Activated CD4-positive, alpha-beta T cell treated with anti-CD3 and anti-CD28 coated beads, Interleukin-2, amount 50 U/mL, for 48 hours (primary cell): ENCODE results near the gene CYP19A1.
"Not testable (repeated sequence)": the region's sequence is repeated elsewhere in the genome, so short reads cannot be mapped to it uniquely, and the experiment has no call there.

ENCODE experiments used
- DNase-seq, 2 experiments: peaks; one replicate each; pipeline ENCODE4 v3.0.0-alpha.2; 2020

Gene CYP19A1

DNA sequence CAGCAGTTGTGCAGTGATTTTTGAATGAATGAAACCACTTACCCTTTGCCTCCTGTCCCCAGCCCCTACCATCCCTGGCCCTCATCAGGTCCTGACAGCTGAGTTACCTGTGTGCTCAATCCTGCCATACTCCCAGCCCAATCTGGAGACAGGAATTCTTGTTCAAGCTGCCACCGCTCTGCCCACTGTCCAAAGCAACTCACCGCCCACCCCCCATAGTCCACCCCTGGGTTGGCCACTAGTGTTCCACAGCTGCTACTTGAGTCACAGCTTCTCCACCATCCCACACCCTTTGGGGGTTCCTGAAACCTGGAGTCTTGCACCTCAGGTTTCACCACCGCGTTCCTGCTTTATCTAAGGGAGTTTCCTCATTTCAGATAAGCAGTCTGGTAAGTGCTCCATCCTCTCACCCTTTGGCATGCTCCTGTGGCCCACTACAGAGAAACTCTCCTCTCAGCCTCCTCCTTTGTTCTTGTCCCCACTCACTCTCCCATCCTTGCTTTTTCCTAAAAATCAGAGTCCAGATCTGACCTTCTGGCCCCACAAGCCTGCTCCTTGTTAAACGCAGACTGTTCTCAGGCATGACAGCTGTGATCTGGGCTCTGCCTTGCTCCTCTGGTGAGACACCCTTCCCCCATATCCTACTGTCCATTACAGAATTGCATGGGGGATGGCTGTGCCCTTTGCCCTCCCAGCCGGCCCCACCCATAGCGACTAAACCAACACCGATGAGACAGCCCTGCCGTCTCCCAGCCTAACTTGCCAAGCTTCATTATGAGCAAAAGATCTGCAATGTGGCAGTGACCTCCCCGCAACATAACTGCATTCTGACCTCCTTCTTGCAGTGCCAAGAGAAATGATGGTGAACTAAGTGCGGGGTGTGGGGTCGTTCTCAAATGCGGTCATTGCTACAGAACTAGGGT lies 50.0 kb downstream of the CYP19A1 start:
- no peak for DNase-seq

DNA sequence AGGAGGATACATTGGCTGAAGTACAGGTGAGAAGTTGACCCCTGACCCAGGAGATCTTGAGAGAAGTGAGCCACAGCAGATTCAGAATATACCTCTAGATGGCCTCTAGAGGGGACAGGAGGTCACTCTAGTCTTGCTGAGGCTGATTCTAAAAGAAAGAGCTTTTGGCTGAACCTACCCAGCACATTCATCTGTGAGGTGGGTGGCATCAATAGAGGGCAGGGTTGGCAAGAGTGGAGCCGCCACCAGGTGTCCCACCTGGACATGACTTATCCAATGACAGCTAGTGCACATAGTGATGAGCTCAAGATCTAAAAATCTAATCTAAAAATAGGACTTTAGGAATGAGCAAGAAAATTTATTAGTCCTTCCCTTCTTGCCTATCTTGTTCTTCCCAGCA lies 51.6 kb downstream of the CYP19A1 start:
- no peak for DNase-seq

- DNase-seq: no peak
Measured at GRCh38 chr15:51285399-51285798, 53.0 kb downstream of the CYP19A1 start.

- DNase-seq: no peak
Measured at GRCh38 chr15:51284871-51285270, 53.5 kb downstream of the CYP19A1 start.

- DNase-seq: no peak
Measured at GRCh38 chr15:51283026-51283425, 55.4 kb downstream of the CYP19A1 start.

GRCh38 chr15:51282241-51282640 lies 56.2 kb downstream of the CYP19A1 start:
- DNase-seq: not testable (repeated sequence)

GRCh38 chr15:51281368-51281967 lies 56.9 kb downstream of the CYP19A1 start:
- DNase-seq: peak; percentile 12 to 29

- no peak for DNase-seq
Measured at GRCh38 chr15:51280838-51281237, 57.6 kb downstream of the CYP19A1 start.

DNA sequence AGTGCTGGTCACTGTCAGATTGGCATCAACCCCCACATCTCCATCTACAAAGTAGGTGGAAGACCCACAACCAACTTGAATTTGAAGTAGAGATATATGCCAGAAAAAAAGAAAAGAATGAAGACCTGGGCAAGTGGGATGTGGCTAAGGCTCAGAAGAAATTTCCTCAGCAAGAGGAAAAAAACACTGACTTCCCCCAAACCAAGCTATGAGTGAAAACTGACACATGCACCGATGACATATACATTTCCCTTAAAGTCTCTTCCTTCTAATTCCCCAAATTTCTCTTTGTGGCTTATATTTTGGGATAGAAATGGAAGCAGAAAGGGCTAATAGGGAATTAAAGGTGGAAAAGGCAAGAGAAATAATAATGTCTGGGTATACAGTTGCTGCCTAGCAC lies 59.0 kb downstream of the CYP19A1 start:
- DNase-seq: no peak

- DNase-seq: no peak
Measured at GRCh38 chr15:51277101-51277500, 61.3 kb downstream of the CYP19A1 start.

DNA sequence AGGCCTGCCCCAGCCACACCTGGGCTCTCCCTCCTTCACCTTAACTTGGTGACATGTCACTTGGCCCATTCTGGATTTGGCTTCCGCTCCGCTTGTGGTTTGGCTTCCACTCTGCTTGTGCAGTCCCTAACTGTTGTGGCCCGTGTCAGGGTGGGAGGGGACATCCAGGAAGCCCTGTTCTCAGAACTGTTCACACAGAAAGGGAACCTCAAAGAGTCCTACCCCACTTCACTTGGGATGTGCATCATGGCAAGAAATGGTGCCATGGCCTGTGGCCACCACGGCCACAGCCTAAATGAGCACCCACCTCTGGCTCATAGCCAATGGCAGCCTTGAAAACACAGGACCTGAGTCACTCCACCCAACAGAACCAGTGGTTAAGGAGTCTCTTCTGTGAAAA lies 63.4 kb downstream of the CYP19A1 start:
- DNase-seq: no peak

DNA sequence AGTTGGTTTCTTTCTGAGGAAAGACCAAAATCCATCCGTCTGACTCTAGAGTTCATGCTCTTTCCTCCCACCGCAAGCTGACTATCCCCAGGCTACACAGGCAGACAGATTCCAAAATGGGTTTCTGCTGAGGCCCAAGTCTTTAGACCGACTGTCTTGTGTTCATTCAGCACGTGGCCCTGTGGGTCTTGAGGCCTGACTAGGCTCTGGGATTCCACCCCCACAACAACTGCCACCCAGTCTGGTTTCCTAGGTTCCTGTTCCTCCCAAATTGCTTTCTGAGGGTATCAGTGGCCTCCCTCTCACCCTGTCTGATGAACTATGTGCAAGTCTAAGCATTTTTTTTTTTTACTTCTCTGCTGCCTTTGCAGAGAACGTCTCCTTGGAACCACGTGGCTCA lies 67.7 kb downstream of the CYP19A1 start:
- DNase-seq: no peak

DNA sequence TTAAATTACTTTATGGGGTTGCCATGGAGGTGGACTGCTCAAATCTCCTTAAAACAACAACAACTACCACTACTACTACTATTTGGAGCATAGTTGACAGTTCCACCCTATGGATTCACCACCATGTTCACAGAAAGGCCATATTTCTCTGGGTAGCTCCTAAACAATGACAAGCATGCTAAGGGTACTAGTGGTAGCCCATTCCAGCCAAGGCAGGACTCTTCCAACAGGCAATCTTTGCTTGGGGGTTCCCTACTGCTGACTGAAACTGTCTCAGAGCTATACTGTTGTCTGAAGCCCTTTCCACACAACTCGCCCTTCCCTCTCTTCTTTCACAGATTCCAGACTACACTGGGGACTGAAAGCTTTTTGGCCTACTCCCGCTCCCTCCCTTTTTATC lies 68.9 kb downstream of the CYP19A1 start:
- no peak for DNase-seq

GRCh38 chr15:51267703-51268083 lies 70.7 kb downstream of the CYP19A1 start:
- DNase-seq: no peak

GRCh38 chr15:51267051-51267702 lies 71.2 kb downstream of the CYP19A1 start:
- no peak for DNase-seq

GRCh38 chr15:51266656-51267050 lies 71.7 kb downstream of the CYP19A1 start:
- DNase-seq: no peak

DNA sequence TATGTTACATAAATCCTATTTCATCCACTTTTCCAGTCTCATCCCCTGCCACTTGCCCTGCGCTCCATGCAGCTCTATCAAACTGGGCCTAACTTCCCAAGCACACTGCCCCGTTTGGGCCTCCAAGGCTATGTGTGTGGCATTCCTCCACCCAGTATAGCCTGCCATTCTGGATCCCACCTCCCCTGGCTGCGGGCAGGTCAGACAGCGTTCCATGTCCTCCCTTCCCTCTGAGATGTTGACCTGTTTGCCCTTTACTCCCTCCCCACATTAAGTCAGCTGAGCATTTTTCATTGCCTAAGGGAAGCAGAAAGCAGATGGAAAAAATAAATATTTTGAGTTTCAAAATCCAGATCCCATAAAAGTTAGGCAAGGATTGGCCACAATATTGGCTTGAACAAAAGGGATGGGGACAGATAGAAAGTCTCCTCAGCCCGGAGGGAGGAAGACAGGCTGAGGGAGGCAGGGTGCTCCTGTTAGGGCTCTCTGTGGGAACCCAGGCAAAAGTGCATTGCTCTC lies 73.3 kb downstream of the CYP19A1 start:
- DNase-seq: no peak

GRCh38 chr15:51263726-51264125 lies 74.7 kb downstream of the CYP19A1 start:
- DNase-seq: no peak

DNA sequence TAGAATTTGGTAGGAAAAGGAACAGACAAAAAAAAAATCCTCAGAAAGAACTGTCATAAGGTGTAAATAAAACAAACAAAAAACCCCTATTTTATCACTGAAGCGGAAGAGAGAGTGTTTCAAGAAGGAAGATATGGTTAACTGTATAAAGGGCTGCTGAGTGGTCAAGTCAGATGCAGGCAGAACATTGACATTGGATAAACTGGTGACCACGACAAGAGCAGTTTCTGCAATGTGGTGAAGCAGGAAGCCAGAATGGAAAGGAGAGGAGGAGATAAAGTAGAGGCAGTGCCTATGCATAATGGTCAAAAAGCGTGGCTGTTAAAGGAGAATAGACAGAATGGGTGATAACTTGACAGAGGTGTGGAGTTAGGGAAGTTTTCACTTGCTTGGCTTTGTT lies 75.3 kb downstream of the CYP19A1 start:
- DNase-seq: no peak

DNA sequence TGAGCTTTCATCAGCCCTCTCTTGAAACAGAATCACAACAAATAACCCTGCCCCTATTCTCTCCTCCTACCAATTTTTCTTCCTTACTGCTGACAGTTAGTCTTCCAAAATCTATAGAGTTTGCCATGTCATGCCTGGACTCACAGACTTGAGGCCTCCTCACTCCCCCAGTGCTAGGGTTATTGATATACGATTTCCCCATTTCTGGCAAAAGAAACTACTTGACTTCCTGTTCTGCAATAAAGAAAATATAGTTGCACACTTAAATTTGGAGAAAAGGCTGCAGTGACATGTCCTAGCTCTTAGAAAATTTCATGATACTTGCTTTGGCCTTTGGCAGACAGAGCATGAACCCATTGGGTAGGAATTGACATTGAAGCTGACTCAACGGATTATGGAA lies 75.9 kb downstream of the CYP19A1 start:
- no peak for DNase-seq

- DNase-seq: not testable (repeated sequence)
Measured at GRCh38 chr15:51261113-51261512, 77.3 kb downstream of the CYP19A1 start.

GRCh38 chr15:51260202-51260601 lies 78.2 kb downstream of the CYP19A1 start:
- no peak for DNase-seq

GRCh38 chr15:51255533-51255932 lies 82.9 kb downstream of the CYP19A1 start:
- no peak for DNase-seq

- DNase-seq: no peak
Measured at GRCh38 chr15:51253366-51253765, 85.0 kb downstream of the CYP19A1 start.
